Ureter (tissue), 1 donor: ENCODE results near the gene ADCY2. TPM values are rescaled to one million over a fixed set of nuclear protein-coding genes. Genes with fewer than 3 reads are reported as not detected.

Experiments used
- DNase-seq: peaks from one replicate; pipeline ENCODE4 v3.0.0-alpha.2; 2020; ENCODE audit warnings: low spot score
- total RNA-seq: library from RNA; stranded (reverse); gene quantifications from one replicate; pipeline ENCODE4 v1.2.4, GENCODE V29; 2023
- donor health status: DM: yes; HTN: yes; CAD: no.

The ADCY2 gene
- total RNA-seq, 1 donor from 2014 or later, result 13.1 TPM

DNA sequence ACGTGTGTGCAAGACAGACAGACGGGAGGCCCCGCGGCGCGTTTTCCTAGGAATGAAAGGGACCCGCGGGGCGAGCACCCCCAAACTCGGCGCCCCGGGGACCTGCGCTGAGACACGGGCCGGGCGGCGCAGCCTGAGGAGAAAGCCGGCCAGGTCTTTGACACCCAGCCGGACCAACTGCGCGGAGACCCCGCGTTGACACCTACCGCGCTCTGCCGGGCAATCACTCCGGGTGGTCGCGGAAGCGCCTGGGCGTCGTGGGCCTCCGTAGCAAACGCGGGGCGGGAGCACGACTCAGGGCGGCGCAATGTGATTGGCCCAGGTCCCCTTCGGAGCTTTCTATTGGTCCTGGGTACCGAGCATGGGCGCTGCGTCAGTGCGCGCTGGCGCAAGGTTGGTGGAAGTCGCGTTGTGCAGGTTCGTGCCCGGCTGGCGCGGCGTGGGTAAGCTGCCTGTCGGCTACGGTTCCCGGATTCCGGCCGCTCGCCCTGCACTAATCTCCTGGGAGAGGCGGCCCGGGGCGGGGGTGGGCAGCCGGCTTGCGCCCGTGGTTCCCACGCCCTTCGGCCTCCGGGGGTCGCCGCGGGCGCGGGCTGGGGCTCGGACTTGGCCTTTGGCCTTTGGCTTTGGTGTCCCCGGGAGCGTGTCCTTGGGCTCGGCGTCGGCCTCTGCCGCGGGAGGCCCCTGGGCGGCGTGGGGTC is 473.0 kb downstream of the ADCY2 start, which contains the start of the genes FASTKD3 and MTRR:
Gene FASTKD3, minus strand, starts transcription at position 259 of the 701 bp plus-strand sequence. CDS start 948 bp downstream, outside the sequence.
Gene MTRR, plus strand, starts transcription at position 376 of the 701 bp plus-strand sequence. CDS start 1,647 bp downstream, outside the sequence.
- peak; percentile 94 for DNase-seq

DNA sequence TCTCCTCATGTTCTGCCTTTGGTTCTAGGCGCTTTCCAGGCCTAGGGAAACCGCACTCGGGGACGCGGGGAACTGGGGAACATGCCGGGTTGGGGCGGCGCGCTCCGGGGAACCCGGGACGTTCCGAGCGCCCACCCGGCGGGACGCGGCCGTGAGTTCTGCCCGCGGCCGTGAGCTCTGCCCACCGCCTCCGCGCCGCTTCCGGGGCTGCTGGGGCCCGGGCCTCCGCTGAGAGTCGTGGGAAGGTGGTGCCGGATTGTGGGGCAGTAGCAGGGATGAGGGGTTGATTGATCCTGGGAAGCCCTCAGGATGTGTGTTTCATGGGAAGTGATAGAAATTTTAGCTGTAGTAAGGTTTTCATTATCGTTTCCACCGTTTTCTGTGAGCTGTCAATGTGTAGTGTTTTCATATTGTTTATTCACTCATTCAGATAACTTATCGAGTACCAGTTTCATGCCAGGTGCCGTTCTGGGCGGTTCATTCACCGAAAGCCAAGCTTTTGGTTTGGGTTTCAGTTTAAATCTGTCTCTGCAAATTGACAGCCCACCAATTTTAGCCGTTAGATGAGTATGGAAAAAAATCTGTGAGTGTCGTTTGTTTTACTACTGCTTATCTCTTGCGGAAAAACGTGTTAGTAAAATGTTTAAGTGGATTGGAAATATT is 473.7 kb downstream of the ADCY2 start:
- no peak for DNase-seq

DNA sequence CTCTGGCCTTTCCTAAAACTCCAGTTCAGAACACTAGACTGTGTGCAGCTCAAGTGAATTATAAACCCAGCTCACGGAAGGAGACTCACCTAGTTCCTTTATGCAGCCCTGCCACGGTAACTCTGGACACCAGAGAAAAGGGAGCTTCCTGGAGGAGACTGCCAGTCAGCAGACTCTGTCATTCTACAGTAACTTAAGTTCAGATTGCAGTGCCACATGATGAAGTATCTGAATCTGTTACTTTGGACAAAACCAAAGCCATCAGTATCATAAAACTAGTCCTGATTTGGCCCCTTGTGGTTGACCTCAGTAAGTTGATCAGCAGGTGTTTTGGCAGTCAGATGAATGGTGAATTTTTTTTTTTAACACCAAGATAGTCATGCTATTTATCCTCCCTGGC is 475.7 kb downstream of the ADCY2 start:
- no peak for DNase-seq

DNA sequence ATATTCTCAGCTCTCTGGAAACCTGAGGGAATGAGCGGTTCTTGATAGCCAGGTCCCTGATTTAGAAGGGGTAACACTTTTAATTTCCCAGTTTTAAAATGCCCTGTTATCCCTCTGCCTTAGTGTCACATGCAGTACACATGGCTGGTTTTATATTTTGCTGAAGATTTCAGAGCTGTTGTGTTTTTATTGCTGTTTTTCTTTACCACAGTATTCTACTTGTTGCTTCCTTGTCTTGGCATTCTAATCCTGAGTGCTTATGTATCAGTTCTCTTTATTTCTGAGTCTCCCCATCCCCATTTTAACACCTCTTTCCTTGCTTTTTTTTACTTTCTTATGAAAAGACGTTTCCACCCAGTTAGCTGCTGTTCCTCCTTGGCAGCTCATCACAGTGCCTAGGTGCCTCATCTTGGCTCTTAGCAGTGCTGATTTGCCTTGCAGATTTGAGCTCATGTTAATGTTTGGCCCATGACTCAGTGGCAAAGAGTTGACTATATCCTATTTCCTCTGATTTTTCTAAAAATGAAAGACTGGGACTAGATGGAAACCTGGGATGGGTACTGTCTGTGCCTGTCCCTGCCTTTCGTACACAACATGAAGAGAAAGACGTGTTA is 476.7 kb downstream of the ADCY2 start:
- DNase-seq, result no peak

DNA sequence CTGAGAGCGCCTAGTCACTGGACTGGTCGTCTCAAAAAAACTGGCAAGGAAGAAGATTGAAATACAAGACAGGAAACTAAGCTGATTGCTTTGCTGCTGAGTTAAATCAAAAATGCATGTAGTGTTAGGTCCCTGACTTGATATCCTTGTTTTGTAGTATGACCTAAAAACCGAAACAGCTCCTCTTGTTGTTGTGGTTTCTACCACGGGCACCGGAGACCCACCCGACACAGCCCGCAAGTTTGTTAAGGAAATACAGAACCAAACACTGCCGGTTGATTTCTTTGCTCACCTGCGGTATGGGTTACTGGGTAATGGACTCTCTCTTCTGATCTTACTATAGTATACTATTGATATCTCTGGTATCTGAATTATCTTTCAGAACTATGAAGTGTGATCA is 477.3 kb downstream of the ADCY2 start:
- no peak for DNase-seq

DNA sequence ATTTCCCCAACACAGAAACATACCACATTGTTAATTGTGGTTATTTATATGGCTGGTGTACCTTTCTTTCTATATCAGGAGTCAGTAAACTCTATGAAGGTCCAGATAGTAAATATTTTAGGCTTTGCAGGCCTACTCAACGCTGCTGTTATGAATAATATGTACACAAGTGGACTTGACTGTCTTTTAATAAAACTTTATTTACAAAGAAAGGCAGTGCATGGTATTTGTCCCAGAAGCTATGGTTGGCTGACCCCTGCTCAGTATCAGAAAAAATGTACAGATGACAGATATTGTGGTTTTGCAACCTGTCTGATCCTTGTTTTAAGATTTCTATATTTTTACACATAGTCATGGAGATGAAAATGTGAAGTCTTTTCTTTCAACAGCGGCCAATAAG is 478.7 kb downstream of the ADCY2 start:
- no peak for DNase-seq

DNA sequence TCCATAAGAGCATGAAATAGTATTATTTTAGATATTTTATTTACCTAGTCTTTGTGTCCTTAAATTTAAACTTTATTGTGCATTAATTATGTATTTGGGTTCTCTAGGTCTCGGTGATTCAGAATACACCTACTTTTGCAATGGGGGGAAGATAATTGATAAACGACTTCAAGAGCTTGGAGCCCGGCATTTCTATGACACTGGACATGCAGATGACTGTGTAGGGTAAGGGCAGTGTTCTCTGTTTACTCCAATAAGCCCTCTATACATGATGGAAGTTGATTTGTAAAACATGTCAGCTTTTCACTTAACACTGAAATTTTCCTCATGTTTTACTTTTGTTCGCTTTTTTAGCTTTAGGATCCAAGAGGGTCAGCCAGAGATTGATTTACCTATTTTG is 479.2 kb downstream of the ADCY2 start:
- no peak for DNase-seq

DNA sequence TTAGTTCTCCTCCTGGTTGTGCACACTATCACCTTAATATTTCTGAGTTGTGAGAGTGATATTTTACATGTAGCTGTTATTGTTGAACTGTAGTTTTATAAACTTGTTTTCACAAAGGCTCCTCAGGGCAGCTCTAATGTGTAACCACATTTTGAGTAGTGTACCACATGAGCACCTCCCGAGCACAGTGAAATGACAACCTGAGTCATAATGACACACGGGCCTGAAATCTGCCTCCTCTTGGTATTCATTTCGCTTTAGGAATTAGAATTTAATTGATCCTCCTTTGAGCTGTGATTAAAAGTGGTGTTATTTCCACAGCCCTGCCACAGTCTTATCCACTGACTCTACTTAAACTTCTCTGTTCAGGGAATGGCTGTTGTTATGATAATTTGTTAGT is 480.9 kb downstream of the ADCY2 start:
- DNase-seq, result no peak

DNA sequence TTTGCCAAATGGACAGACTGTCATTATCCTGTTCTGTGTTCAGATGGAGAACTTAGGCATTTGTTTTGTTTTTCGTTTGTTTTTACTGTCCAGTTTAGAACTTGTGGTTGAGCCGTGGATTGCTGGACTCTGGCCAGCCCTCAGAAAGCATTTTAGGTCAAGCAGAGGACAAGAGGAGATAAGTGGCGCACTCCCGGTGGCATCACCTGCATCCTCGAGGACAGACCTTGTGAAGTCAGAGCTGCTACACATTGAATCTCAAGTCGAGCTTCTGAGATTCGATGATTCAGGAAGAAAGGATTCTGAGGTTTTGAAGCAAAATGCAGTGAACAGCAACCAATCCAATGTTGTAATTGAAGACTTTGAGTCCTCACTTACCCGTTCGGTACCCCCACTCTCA is 481.9 kb downstream of the ADCY2 start:
- no peak for DNase-seq

DNA sequence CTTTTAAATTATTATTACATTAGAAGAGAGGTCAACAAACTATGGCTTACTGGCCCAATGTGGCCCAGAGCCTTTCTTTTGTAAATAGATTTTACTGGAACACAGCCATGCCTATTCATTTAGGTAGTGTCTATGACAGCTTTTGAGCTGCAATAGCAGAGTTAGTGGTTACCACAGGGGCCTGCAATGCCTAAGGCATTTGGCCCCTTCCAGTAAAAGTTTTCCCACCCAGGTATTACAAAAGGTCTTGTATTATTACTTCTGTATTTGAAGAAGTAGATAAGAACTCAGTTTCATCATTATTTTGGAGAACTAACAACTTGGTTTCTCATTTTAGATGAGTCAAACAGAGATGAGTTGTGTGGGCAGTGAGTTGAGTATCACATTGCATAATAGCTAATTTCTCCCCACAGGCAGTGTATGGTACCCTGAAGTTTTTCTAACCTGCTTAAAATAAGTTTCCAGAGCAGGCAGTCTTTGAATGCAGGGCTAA is 482.5 kb downstream of the ADCY2 start:
- no peak for DNase-seq
